BE2C (cell line): ENCODE measurements around the gene PRPS1.

Source experiments
- DNase-seq: peaks from one replicate; pipeline ENCODE4 v3.0.0-alpha.2; 2020
- H3K27me3 ChIP-seq: fragments of 250-450 bp; sonication (Bioruptor Pico); 2 replicates; pipeline ENCODE4 v1.5.1; 2020; ENCODE audit warnings: mild to moderate bottlenecking
- H3K36me3 ChIP-seq: fragments of 250-450 bp; sonication (Bioruptor Pico); 2 replicates; pipeline ENCODE4 v1.5.1; 2020; ENCODE audit warnings: mild to moderate bottlenecking
- H3K4me1 ChIP-seq: fragments of 250-450 bp; sonication (Bioruptor Pico); 2 replicates; pipeline ENCODE4 v1.5.1; 2020
- H3K4me3 ChIP-seq: 2 replicates; pipeline ENCODE4 v1.5.1; 2011; ENCODE audit warnings: low read depth, low read length
- H3K9me3 ChIP-seq: fragments of 250-450 bp; sonication (Bioruptor Pico); 2 replicates; pipeline ENCODE4 v1.5.1; 2020
- CTCF ChIP-seq: IDR thresholded peaks from 2 replicates; pipeline ENCODE4 v1.5.1; 2012; ENCODE audit warnings: mild to moderate bottlenecking, low read depth, low read length

Gene PRPS1

GRCh38 chrX:107646735-107647134, 18.4 kb downstream of the PRPS1 start:
- no peak for TF ChIP-seq CTCF
- H3K36me3 ChIP-seq: peaks cover 11% of the 10 kb centered on the region
- no peak for DNase-seq
- H3K27me3 ChIP-seq: no peaks in the 10 kb centered on the region
- no peaks in the 10 kb centered on the region for H3K9me3 ChIP-seq
- no peaks in the 10 kb centered on the region for H3K4me1 ChIP-seq
- no peak overlapping the region for H3K4me3 ChIP-seq

GRCh38 chrX:107648332-107648731, 20.0 kb downstream of the PRPS1 start:
- Histone ChIP-seq H3K9me3 (no peaks in the 10 kb centered on the region), H3K4me3 (no peak overlapping the region), H3K27me3 (no peaks in the 10 kb centered on the region), H3K36me3 (peaks cover 3% of the 10 kb centered on the region), H3K4me1 (no peaks in the 10 kb centered on the region)
- TF ChIP-seq CTCF: no peak
- no peak for DNase-seq

GRCh38 chrX:107654566-107654871, 26.2 kb downstream of the PRPS1 start:
- Histone ChIP-seq H3K4me1 (peaks cover 6% of the 10 kb centered on the region; the same call in 1 of the 2 replicates), H3K36me3 (no peaks in the 10 kb centered on the region), H3K4me3 (no peak overlapping the region; the same call in 1 of the 2 replicates), H3K27me3 (no peaks in the 10 kb centered on the region), H3K9me3 (no peaks in the 10 kb centered on the region)
- no peak for TF ChIP-seq CTCF
- peak; percentile 21 for DNase-seq

GRCh38 chrX:107654872-107655761, 26.8 kb downstream of the PRPS1 start:
- peak; percentile 82 for DNase-seq

GRCh38 chrX:107656978-107657377, 28.7 kb downstream of the PRPS1 start:
- Histone ChIP-seq H3K4me1 (peaks cover 6% of the 10 kb centered on the region; the same call in 1 of the 2 replicates), H3K27me3 (no peaks in the 10 kb centered on the region), H3K9me3 (no peaks in the 10 kb centered on the region), H3K36me3 (no peaks in the 10 kb centered on the region), H3K4me3 (no peak overlapping the region)
- no peak for TF ChIP-seq CTCF
- no peak for DNase-seq

More at GRCh38 chrX:107654872-107655761, 26.8 kb downstream of the PRPS1 start:
- H3K36me3 ChIP-seq: no peaks in the 10 kb centered on the region
- H3K27me3 ChIP-seq: no peaks in the 10 kb centered on the region
- peak; percentile 79 for TF ChIP-seq CTCF
- H3K9me3 ChIP-seq: no peaks in the 10 kb centered on the region
- H3K4me3 ChIP-seq: peak overlapping the region; percentile 31
- peaks cover 6% of the 10 kb centered on the region; the same call in 1 of the 2 replicates for H3K4me1 ChIP-seq

GRCh38 chrX:107658660-107659059, 30.4 kb downstream of the PRPS1 start:
- DNase-seq: no peak
- Histone ChIP-seq H3K4me1 (peaks cover 6% of the 10 kb centered on the region; the same call in 1 of the 2 replicates), H3K4me3 (no peak overlapping the region), H3K27me3 (no peaks in the 10 kb centered on the region), H3K9me3 (no peaks in the 10 kb centered on the region), H3K36me3 (no peaks in the 10 kb centered on the region)
- no peak for TF ChIP-seq CTCF
